ENCODE measurements around the gene UGT2A3.

UGT2A3 gene

GRCh38 chr4:68917016-68917415 is 34.6 kb downstream of the UGT2A3 start:
- DNase-seq (ENCODE audit: low read depth in 3 of 3, low spot score in 1 of 3) = no peak

- DNase-seq (ENCODE audit: low read depth in 3 of 3, low spot score in 1 of 3) = no peak
These were observed 38.8 kb downstream of the UGT2A3 start for GRCh38 chr4:68912807-68913206.

DNA sequence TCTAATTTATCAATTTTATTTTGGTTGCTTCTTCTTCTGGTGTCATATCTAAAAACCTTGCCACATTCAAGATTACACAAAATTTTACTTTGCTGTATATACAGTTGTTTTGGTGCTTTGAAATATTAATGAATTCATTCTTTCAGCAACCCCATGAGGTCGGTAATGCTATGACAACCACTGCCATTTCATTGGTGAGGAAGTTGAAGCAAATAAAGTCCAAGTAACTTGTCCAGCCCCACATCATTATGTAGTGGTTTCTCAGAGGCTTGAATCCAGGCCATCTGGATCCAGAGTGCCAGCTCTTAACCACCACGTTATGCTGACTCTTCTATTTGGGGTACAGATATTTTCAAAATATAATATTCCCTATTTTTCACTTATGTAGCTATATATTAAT is 42.2 kb downstream of the UGT2A3 start:
- DNase-seq (ENCODE audit: low read depth in 3 of 3, low spot score in 1 of 3) = no peak

DNA sequence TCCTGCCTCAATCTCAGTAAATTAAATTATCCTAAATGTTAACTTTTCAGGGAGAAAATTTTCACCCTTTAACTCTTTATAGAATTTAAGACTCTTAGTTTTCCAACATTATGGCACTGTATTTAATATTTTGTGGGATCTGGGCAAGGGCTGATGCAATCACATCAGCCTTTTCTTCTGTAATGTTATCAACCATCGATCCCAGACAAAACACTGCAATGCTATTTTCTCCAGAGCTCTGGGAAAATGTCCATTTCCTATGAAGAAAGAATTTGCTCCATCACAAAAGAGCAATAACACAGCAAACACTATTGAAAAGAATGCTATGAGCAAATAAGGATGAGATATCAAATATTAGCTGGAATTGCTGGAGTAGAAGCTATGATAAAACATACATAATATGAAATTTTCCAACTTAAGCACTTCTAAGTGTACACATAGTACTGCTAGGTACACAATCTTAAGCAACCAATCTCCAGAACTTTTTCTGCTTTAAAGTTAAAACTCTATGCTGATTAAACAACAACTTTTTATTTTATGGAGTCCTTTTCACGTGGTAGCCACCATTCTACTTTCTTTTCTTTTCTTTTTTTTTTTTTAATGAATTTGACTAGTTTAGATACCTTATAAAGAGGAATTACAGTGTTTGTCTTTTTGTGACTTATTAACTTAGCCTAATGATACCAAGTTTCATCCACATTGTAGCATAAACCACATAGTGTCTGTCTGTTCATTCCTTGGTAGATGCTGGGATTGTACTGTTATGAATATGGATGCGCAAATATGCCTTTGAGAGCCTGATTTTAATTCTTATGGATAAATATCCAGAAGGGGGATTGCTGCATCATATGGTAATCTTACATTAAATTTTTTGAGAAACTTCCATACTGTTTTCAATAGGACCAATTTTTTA is 43.6 kb downstream of the UGT2A3 start:
- DNase-seq (ENCODE audit: low read depth in 3 of 3, low spot score in 1 of 3) = no peak

DNA sequence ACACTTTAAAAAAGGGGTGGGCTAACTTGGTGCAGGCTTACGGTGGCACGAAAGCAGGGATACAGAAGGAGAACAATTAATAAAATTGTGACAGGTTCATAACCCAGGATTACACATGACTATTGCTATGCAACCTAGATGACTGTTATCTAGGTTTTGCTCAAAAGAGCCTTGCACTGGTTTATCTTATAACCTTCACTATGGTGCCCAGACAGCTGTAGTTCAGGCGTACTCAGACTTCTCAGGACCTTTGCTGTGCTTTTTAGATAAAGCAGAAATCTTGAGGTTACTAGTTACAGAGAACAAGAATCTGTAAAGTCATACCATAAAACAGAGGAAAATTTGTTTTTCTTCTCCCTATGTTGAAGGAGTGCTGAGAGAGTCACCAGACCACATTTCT is 44.4 kb downstream of the UGT2A3 start:
- DNase-seq (ENCODE audit: low read depth in 3 of 3, low spot score in 1 of 3) = no peak

- DNase-seq (ENCODE audit: low read depth in 3 of 3, low spot score in 1 of 3) = no peak
These were observed 44.8 kb downstream of the UGT2A3 start for GRCh38 chr4:68906780-68907137.

- no peak for DNase-seq (ENCODE audit: low read depth in 3 of 3, low spot score in 1 of 3)
These were observed 45.4 kb downstream of the UGT2A3 start for GRCh38 chr4:68905939-68906779.

- DNase-seq (ENCODE audit: low read depth in 3 of 3, low spot score in 1 of 3) = no peak
These were observed 46.0 kb downstream of the UGT2A3 start for GRCh38 chr4:68905598-68905938.

DNA sequence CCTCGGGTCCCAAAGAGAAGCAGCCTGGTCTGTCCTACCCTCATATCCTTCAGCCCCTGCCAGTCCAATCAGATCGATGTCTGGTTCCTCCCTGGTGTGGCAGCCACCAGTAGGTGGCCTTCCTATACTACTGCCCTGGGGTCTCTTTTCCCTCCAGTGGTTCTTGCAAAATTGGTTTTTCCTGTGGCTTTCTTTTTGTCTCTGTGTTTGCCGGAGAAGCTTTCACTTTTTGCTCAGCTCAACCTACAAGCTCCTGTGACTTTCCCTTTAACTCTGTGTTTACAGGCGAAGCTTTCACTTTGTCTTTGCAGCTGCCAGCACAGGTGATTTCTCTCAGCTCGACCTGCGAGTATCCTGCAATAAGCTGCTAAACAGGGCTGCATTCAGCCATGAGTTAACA is 46.8 kb downstream of the UGT2A3 start:
- DNase-seq (ENCODE audit: low read depth in 3 of 3, low spot score in 1 of 3) = no peak

- DNase-seq (ENCODE audit: low read depth in 3 of 3, low spot score in 1 of 3) = no peak
These were observed 54.9 kb downstream of the UGT2A3 start for GRCh38 chr4:68896749-68897148.

DNA sequence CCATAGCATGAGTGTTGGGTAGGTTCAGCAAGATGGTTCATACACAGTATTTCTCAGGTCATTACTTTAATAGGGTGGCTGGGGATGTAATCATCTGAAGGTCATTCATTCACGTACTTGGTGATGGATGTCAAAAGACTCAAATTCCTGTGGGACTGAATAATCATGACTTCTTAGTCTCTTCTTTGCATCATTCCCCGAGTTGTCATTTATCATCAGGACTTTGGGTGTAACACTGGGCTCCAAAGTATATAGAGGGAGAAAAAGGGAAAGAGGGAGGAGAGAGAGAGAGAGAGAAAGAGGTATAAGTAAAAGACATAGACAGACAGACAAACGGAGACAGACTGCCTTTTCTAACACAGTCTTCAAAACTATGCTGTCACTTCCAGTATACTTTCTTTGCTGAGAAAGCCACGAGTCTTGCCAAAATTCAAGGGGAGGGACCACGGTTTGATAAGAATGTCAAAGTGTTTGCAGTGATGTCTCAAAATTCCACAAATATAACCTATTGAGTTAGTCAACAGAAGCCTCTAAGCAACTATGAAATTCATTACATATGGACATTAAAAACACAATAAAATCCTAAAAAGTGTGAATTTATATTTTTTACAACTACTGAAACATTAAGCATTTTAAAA is 55.9 kb downstream of the UGT2A3 start:
- no peak for DNase-seq (ENCODE audit: low read depth in 3 of 3, low spot score in 1 of 3)

GRCh38 chr4:68892861-68893260 is 58.7 kb downstream of the UGT2A3 start:
- DNase-seq (ENCODE audit: low read depth in 3 of 3, low spot score in 1 of 3) = no peak

DNA sequence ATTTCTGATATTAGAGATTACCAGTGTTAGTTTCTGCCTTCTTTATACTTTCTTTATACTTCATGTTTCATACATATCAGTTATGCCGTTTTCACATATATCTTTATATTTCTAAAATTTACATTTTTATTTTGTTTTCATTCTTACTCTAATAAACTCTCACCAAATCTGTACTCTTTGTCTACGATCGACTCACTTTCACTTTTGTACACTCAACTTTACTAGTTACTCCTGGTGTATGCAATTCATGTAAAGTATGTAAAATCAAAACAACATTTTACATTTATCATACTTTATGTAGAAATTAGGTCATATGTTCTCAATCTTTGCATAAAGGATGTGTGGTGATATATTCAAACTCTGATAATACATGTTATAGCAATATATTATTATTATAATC is 59.9 kb downstream of the UGT2A3 start:
- DNase-seq (ENCODE audit: low read depth in 3 of 3, low spot score in 1 of 3) = no peak

GRCh38 chr4:68885545-68885944 is 66.1 kb downstream of the UGT2A3 start:
- no peak for DNase-seq (ENCODE audit: low read depth in 3 of 3, low spot score in 1 of 3)

GRCh38 chr4:68883870-68884269 is 67.7 kb downstream of the UGT2A3 start:
- DNase-seq (ENCODE audit: low read depth in 3 of 3, low spot score in 1 of 3) = no peak
